NK-92 (cell line): ENCODE results near the gene XYLT1.

Experiments
- DNase-seq: peaks from one replicate; lab custom pipeline; 2025; ENCODE audit not compliant: unreplicated experiment; lab: John Stamatoyannopoulos, UW

XYLT1 gene

DNA sequence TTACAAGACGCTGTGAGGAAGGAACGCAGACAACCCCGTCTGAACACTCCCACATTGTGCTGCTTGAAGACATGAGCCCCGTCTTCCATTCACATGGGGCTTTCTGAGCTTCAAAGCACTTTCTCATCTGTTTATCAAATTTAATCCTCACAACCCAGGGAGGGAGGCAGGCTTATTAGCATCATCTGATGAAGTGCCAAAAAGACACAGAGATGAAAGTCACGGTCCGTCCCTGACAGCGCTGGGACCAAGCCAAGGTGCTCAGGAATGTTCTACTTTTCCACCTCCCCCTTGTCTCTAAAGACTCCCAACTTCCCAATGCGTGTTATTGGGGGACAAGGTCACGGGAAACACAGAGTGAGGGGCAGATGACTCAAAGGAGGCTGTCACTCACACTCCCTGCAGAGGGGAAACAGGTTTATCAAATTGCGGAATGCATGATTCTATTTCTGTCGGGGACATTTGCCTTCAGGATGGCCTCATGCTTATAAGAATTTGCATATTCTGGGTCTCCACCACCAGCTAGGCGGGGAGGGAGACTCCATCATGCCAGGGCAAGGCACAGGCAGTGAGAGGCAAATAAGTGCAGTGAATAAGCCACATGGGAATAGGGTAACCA is 10.7 kb downstream of the XYLT1 start:
- DNase-seq = no peak

DNA sequence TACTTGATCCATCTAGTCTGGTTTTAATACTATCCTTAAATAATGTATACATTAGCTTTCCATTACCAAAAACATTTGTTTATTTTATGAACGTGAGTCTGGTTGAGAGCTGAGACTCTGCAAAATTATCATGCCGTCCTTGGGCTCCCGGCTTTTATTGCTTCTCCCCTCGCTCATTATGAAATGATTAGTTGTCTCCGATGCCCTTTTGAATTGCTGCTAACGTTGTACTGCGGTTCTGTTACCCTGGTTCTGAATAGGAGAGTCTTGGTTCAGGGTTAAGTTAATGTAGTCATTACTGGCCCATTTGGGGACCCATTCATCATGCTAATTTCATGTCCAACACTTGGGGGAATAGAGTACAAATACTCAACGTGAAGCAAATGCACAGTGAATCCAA is 12.8 kb downstream of the XYLT1 start:
- DNase-seq = no peak

DNA sequence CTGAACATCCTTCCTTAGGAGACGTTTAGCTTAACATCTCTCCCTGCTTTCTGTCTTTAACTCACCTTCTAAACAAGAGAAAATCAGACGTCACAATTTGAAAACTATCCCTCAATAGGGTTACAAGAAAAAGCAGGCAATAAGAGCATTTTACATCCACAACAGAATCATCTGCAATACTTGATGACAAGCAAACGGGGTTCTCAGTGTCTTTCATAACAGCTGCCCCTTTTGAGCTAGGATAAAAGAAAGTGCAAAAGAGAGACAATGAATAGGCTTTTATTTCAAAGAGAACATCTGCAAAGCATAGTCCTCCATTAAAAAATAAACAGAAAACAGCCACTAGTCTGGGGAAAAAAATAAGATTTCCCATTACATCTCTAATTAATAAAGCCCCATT is 13.2 kb downstream of the XYLT1 start:
- DNase-seq = no peak

DNA sequence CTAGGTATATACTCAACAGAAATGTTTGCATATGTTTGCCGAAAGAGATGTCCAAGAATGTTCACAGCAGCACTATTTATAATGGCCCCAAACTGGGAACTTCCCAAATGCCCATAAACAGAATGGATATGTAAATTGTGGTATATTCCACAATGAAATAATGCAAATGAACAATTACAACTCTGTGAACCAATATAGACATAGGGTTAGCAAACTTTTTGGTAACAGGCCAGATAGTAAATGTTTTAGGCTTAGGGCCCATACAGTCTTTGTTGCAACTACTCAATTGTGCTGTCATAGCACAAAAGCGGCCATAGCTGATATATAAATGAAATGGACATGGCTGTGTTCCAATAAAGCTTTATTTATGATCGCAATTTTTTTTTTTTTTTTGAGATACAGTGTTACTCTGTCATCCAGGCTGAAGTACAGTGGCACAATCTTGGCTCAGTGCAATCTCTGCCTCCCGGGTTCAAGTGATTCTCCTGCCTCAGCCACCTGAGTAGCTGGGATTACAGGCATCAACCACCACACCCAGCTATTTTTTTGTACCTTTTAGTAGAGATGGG is 16.5 kb downstream of the XYLT1 start:
- DNase-seq = no peak

DNA sequence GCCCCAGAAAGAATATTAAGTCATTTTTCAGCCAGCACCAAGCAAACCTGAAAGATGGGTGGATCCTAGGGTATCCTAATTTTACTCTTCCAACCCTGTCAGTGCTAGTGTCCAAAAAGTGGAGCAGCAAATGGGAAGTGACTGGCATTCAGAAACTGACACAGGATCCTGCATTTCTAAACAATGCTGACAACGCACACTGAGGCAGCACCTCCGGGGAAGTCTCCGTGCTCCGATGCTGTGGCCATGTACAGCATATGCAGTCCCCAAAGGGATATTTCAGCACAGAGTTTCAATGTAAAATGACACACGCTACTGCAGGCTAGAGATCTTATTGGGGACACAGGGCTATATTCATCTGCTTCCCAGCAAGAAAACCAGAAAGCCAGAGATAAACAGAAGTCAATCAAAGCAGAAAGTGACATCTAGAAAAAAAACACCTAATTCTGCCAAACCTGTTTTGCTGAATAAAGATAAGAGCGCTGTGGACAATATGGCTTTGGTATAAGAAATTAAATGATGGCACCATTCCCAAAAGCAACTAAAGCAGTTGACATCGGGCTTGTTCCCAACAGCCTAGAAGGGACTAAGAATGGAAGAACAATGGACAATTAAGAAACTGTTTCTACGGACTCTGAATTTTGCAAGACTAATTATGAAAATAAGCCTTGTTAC is 17.3 kb downstream of the XYLT1 start:
- no peak for DNase-seq

DNA sequence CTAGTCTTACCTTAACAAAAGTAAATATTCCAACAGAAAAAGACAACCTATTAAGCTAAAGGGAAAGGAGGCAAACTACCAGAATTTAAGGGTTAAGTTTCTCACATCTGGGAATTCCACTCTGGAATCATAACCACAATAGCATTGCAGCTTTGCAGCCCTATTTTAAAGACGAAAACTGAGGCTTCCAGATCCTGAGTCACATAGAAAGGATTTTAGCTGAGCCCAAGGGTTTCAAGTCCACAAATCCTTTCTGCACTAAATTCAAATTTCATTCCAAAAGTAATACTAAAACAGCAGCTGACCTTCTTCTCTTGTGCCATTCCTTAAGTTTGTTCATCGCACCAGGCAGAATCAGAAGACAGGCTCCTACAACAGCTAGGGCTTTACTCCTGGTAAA is 17.8 kb downstream of the XYLT1 start:
- no peak for DNase-seq

DNA sequence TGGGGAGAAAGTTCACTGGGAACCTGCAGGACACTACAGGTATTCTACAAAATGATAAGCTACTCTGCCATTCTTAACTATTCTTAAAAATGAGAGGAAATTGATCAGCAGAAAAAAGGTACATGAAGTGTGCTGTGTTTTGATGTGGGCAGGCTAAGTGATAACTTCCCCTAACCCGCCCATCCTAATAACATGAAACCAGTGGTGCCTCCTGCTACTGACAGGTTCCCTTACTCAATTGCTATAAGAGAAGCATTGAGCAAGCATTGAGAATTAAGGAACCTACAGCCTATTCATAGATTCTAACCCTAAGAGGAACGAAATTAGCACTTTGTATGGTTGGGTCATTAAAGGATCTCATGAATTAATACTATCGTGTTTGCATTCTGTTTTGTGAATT is 18.9 kb downstream of the XYLT1 start:
- no peak for DNase-seq

DNA sequence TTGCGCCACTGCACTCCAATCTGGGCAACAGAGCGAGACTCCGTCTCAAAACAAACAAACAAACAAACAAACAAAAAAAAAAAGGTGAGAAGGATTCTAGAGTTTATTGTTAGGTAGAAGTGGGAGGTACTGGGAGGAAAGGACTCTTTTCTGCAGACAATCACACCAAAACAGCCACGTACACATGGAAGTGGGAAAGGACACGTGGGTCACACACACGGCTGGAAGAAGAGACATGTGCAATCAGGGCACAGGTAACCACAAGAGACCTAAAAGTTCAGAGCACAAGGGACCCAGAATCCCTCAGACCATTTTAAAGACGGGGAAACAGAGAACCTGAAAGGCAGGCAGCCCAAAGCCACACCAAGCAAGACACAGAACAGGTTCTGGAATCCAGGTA is 20.5 kb downstream of the XYLT1 start:
- no peak for DNase-seq

DNA sequence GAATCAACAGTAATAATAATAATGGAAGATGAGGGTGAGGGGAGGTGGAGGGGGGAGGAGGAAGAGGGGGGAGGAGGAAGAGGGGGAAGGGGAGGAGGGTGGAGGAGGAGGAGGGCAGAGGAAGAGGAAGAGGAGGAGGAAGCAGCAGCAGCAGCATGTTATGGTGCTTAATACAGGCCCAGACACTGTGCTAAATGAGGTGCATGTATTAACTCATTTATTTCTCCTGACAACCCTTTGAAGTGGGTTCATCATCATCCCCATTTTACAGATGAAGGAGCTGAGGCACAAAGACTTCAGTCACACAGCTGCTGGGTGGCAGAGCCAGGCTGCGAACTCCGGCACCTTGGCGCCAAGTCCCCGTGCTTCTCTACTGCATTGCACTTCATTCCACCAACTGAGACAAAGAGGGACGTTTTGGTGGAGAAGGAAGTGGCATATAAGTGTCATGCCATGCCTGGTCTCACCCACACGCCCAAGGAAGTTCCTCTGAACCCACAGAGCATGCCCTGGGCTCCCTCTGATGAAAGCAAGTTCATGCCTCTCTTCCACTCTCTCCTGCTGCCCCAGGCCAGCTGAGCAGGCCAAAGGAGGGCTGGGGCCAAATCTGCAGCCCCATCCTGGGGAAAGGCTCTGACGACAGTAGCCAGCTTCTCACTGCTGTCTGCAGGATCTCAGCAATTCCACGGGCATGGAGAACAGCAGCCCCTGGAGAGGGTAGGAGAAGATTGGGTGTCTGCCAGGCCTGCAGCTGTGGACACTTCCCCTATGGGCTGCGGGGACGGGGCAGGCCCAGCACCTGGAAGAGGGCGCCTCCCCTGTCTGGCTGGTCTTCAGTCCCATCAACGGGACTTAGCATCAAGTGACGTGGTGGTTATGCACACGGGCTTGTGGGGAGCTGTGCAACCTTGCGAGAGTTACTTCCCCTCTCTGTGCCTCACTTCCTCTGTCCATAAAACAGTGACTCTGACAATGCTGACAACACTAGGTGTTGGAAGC is 21.8 kb downstream of the XYLT1 start:
- no peak for DNase-seq

DNA sequence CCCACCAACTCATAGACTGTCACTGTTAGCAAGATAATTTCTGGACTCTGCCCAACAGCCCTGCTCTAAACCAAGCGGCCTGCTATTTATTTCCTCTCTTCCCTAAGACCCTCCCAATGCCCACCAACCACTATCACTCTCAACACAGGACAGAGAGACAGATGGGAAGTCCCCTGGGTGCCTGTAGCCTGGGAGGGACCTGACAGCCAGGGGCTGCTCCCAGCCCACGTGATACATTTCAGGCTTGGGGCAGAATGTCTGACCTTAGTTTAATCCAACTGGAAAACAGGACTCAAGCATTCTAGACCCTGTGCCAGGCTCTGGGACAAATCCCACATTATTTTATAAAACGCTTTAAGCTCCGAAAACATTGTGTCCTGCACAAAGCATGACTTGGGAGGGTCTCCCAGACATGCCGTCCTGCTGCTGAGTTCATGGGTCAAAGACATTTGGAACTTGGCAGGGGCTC is 23.6 kb downstream of the XYLT1 start:
- no peak for DNase-seq

DNA sequence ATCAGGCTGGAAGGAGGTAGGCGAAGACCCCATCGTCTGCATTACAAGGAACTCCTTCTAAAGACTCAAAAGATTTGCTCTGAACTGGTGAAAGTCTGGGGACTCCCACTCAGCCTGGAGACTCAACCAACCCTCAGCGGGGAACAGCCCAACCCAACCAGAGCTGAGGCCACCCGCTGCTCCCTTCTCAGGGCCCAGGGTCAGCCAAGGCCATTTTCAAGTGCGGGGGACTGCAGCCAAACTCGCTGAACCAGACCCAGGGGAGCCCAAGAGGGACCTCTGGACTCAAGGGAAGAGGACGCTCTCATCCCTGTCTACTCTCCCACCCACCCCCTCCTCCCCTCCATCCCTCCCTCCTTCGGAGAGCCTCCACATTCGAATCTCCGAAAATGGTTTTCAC is 24.1 kb downstream of the XYLT1 start:
- no peak for DNase-seq

DNA sequence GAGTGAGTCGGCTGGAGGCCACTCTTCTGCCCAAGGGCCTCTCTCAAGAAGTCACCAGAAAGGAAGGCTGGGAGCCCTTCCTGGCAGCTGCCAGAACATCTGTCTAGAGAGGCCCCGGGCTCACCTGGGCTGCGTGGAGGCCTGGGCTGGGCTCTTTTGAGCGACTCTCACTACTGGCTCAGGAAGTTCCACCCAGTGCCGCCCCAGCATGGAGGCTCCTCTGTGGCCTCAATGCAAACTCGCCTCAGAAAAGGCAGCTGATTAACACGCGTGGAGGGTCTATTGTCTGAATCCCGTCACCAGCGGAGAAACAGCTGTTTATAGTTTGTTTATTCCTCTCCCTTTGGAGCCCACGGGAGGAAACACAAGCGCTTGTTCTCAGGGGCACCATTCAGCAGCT is 25.3 kb downstream of the XYLT1 start:
- no peak for DNase-seq

DNA sequence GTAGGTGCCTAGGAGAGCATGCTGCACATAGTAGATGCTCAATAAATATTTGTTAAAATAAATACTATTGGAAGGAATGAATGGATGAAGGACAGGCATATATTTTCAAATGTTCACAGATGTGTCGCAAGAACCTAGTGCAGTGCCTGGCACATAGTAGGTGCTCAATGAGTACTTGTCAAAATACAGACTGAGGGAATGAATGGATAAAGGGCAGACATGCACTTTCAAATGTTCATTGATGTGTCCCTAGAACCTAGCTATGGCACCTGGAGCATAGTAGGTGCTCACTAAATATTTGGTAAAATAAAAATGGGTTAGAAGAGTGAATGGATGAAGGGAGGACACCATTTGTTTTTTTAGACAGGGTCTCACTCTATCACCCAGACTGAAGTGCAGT is 26.1 kb downstream of the XYLT1 start:
- DNase-seq = no peak

DNA sequence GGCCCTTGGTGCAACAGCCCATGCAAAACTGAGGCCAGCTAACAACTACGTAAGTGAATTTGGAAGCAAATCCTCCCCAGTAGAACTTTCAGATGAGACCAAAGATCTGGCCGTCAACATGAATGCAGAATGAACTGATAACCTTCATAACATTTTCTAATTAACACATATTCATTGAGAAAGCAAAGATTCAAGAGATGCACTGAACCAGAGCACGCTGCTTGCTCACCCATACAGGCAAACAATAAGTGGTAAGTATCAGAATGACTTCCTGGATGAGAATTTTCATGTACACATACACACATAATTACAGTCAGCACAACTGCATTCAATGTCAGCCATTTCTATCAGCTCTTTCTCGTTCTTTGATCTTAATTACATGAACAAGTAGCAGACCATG is 30.6 kb downstream of the XYLT1 start:
- DNase-seq = no peak

DNA sequence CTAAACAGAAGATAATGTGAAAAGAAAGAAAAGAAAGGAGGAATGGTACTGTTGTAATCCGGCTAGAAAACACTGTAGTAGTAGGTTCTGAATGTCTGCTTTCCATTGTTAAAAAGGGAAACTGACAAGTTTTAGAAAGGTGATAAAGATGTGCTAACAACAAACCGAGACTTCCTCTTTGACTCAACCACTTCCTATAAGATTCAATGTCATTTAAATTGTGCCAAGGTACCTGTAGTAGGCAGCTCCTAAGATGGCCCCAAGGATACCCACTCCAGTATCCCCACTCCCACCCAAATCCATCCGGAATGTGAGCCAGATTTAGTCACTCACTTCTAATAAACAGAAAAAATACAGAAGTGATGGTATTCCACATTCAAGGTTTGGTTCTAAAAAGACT is 31.2 kb downstream of the XYLT1 start:
- DNase-seq = no peak

DNA sequence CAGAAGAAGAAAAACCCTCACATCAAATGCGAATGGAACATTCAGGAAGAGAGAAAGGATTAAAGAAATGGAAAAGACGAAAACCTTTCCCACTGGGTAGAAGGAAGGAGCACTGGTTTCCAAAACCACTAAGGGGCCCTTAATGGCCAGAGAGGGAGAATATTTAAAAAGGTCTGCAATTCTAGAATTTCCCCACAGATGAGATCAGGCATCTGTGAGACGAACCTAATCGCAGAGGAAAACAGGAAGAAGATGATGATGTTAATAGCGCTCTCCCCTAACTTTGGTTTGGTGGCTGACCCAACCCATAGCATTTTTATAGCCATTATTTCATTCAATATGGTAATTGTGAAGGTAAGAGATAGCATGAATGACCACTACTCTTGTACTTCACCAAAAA is 32.8 kb downstream of the XYLT1 start:
- no peak for DNase-seq

DNA sequence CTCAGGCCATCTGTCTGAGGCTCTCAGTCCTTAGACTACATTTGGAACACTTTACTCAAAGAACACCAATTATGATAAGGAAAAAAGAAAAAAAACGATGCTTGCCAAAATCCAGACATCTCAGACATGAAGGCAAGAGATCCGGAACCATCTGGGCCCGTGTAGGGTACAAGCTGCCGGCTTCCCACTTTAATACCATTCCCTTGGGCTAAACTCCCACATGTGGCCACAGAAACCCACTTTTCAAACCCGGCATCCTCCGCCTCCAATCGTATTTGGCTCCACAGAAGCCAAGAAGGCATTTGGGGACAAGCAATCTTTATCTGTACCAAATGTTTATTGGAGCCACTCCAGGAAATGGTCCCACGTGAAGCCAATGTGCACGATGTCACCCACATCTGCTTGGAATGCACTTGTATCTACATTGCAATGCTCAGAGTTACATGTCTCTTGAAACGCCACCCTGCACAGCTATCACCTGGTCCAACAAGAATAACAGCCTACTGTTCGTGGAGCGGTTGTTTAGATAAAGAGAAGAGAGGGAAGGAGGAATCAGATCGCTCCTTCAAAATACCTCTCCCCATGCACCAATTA is 33.5 kb downstream of the XYLT1 start:
- no peak for DNase-seq

DNA sequence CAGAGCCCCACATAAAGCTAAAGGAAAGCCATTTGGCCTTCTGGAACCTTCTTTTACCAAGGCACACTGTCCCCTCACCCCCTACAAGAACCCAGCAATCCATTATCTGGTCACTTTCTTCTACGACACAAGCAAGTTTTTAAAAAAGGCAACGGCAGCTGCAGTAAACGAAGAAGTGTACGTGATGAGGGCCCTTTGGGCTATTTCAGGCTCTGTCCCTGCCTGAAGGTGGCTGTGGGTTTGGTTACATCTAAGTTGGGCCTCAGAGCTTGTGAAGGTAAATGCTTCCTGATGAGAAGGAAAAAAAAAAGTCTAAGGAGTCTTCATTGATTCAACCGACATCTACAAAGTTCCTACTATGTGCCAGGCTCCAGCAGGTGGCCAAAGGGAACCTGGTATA is 35.4 kb downstream of the XYLT1 start:
- DNase-seq = no peak

DNA sequence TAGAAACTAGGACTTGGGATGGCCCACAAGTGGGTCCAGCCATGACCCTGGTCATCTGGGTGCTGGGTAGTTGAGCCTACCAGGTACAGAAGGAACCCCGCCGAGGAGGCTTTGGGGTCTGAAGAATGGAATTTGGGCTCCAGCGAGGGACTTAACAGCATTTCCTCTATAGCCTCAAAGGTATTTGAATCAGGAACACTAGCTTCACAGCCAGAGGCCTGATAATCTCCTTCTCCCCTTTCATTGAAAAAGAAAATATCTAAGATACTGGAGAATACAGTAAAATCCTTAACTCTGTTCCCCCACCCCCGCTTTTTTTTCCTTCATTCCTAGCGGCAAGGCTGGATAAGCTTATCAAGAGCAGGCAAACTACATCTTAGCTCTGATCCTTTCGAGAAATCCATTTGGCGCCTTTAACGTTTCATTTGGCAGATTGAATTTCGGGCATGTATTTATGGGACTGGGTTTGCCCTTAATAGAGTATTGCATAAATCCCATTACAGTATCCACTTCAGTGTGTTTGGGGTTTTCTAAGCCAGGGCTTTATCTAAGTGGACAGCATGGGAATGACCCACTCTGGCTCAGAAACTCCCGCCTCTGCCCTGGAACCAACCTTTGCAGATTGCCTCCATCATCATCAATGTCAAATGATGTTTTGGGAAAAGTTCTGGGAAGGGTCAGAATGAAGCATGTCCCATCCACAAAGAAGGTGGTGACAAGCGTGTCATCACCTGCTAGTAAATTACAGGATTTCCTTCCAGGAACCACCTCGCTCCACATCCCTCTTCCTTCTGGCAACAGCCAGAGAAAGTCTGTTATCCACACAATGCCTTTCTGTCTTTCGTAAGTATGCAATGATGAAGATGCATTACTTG is 36.9 kb downstream of the XYLT1 start:
- no peak for DNase-seq

DNA sequence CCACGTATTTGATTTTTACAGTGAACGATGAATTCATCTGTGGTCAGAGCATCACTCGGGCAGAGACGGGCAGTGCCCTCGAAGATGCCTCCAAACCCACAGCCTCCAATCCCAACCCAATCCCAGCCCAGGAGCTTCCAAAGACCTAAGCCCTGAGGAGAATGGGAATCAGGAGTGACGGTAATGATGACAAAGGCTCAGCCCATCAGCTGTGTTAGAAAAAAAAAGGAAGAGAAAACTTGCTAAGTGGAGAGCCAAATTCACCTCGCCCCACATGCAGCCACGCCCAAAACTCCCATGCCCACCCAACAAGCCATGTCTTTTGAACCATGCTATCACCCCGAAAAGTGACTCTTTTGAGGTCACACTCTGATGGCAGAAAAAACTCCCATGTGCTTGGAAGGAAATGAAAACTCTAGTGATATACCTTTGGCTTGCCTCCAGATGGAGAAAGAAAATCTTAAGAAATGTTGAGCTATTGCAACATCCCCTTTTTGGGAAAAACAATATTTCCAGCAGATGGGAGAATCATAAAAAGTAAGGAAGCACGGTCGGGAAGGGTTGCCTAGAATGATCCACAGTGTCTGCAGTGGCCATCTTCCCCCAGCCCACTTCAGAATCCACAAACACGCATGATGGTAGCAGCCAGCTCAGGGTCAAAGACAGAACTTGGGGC is 37.7 kb downstream of the XYLT1 start:
- no peak for DNase-seq
